ENCODE measurements around the gene RAB6A.
"Not testable (repeated sequence)": the region's sequence is repeated elsewhere in the genome, so short reads cannot be mapped to it uniquely, and the experiment has no call there.

RAB6A gene

GRCh38 chr11:73716153-73717056 is 44.5 kb downstream of the RAB6A start:
- no peak for DNase-seq

GRCh38 chr11:73715541-73715940 is 45.3 kb downstream of the RAB6A start:
- no peak for DNase-seq

- no peak for DNase-seq
These were observed 49.9 kb downstream of the RAB6A start for GRCh38 chr11:73710964-73711363.

GRCh38 chr11:73705053-73705452 is 55.8 kb downstream of the RAB6A start:
- DNase-seq, result no peak

- DNase-seq, result no peak
These were observed 66.9 kb downstream of the RAB6A start for GRCh38 chr11:73693899-73694525.

- no peak for DNase-seq
These were observed 80.2 kb downstream of the RAB6A start for GRCh38 chr11:73680687-73681086.

GRCh38 chr11:73676552-73676951 is 84.3 kb downstream of the RAB6A start:
- not testable (repeated sequence) for DNase-seq

GRCh38 chr11:73671701-73672100 is 89.2 kb downstream of the RAB6A start:
- DNase-seq, result no peak

GRCh38 chr11:73670808-73671207 is 90.1 kb downstream of the RAB6A start:
- DNase-seq, result no peak

GRCh38 chr11:73667891-73668290 is 93.0 kb downstream of the RAB6A start:
- no peak for DNase-seq

GRCh38 chr11:73664877-73665276 is 96.0 kb downstream of the RAB6A start:
- no peak for DNase-seq

- DNase-seq, result no peak
These were observed 97.0 kb downstream of the RAB6A start for GRCh38 chr11:73663604-73664495.

- DNase-seq, result no peak
These were observed 98.3 kb downstream of the RAB6A start for GRCh38 chr11:73662445-73663157.

- peak in 13 of 14 donors; percentile 19 to 92 (median 82) for DNase-seq
These were observed 99.7 kb downstream of the RAB6A start for GRCh38 chr11:73661035-73661628.

- DNase-seq, result no peak
These were observed 100.3 kb downstream of the RAB6A start for GRCh38 chr11:73660497-73661034.

GRCh38 chr11:73659961-73660360 is 100.9 kb downstream of the RAB6A start:
- DNase-seq, result no peak

- no peak for DNase-seq
These were observed 103.9 kb downstream of the RAB6A start for GRCh38 chr11:73656985-73657384.

- no peak for DNase-seq
These were observed 105.2 kb downstream of the RAB6A start for GRCh38 chr11:73655686-73656085.

GRCh38 chr11:73654482-73655021 is 106.3 kb downstream of the RAB6A start:
- no peak for DNase-seq

GRCh38 chr11:73653996-73654395 is 106.9 kb downstream of the RAB6A start:
- peak in 1 of 14 donors; percentile 22 for DNase-seq

Measured in C1 segment of cervical spinal cord (tissue), 14 donors.